ENCODE measurements around the gene PSMB2. TPM values are rescaled to one million over a fixed set of nuclear protein-coding genes. Genes with fewer than 3 reads are reported as not detected.

PSMB2 gene
- total RNA-seq, 1 experiment from 2014 or later = 86.0 TPM

GRCh38 chr1:35563166-35563565 is 78.2 kb downstream of the PSMB2 start:
- H3K27me3 Mint-ChIP-seq (ENCODE audit: low read depth) = peaks cover 3% of the 10 kb centered on the region
- H4K20me1 ChIP-seq (ENCODE audit: control insufficient read depth, insufficient read depth, insufficient read length) = no peaks in the 10 kb centered on the region

More at GRCh38 chr1:35563166-35563565, 78.2 kb downstream of the PSMB2 start:
- no peak overlapping the region for H4K8ac ChIP-seq (replicated peaks; ENCODE audit: insufficient read length, low read depth, low read length)
- no peak overlapping the region for H2AFZ ChIP-seq (ENCODE audit: low read length)
- H3K4me2 ChIP-seq (ENCODE audit: insufficient read depth, insufficient read length, low read length) = no peak overlapping the region
- no CpG with 5 or more reads among the region's 12 CpGs for WGBS (ENCODE audit: extremely low coverage, insufficient read length, low lambda C conversion rate)
- no peak overlapping the region for H4K5ac ChIP-seq (ENCODE audit: insufficient read length, low read depth, low read length)
- H2BK120ac ChIP-seq (ENCODE audit: low read depth, low read length, poor library complexity, severe bottlenecking) = no peak overlapping the region
- Mint-ChIP-seq H3K9me3 (peaks cover 0 to under 1% of the 10 kb centered on the region in 2 experiments; a peak in 1 of 5 replicates), H3K27ac (no peak overlapping the region), H3K4me3 (no peak overlapping the region), H3K4me1 (peaks cover 17 to 23% of the 10 kb centered on the region in 2 experiments), H3K36me3 (ENCODE audit: insufficient read depth in 1 of 3, low read depth in 3 of 3) (peaks cover 27 to 66% (median 53%) of the 10 kb centered on the region in 3 experiments)
- H3K79me2 ChIP-seq (ENCODE audit: insufficient read depth, low read length) = no peaks in the 10 kb centered on the region
- H2BK15ac ChIP-seq (ENCODE audit: low read depth, low read length) = no peak overlapping the region
- peaks cover 7% of the 10 kb centered on the region for H3K23me2 ChIP-seq (ENCODE audit: insufficient read length, low read depth, low read length, poor library complexity, severe bottlenecking)
- peaks cover 2% of the 10 kb centered on the region; the same call in 1 of the 2 replicates for H3K27me3 ChIP-seq (ENCODE audit: insufficient read depth, low read length)
- H3K56ac ChIP-seq (ENCODE audit: insufficient read length, low read depth, low read length) = no peak overlapping the region
- no peak overlapping the region for H2AK5ac ChIP-seq (ENCODE audit: insufficient read length, low read length)
- TF ChIP-seq CTCF (conservative IDR thresholded peaks at IDR 0.05) = no peak
- no peak overlapping the region for H3K14ac ChIP-seq (ENCODE audit: insufficient read depth, low read length)
- no peak overlapping the region for H2BK20ac ChIP-seq (ENCODE audit: low read depth, low read length, poor library complexity, severe bottlenecking)
- no peak overlapping the region for H3K4ac ChIP-seq (ENCODE audit: low read depth, low read length)
- no peak overlapping the region for H2BK12ac ChIP-seq (ENCODE audit: insufficient read length, low read depth, low read length)
- H3K9me3 ChIP-seq (ENCODE audit: control insufficient read depth, low read depth, low read length) = no peaks in the 10 kb centered on the region
- H3K79me1 ChIP-seq (ENCODE audit: insufficient read depth, low read depth, low read length, poor library complexity, severe bottlenecking) = no peaks in the 10 kb centered on the region
- H3K23ac ChIP-seq (ENCODE audit: insufficient read length, low read depth, low read length) = no peak overlapping the region
- no peak overlapping the region for H3K27ac ChIP-seq (ENCODE audit: insufficient read length, low read depth, low read length)
- H4K91ac ChIP-seq (ENCODE audit: insufficient read length, low read depth, low read length) = no peak overlapping the region
- no peaks in the 10 kb centered on the region for H3K4me1 ChIP-seq (ENCODE audit: insufficient read depth, low read length)
- DNase-seq = no peak
- no peak overlapping the region for H3T11ph ChIP-seq (ENCODE audit: low read length)
- no peak overlapping the region for H3K18ac ChIP-seq (ENCODE audit: insufficient read length, low read depth, low read length)
- no peak overlapping the region for H3K9ac ChIP-seq (ENCODE audit: extremely low read depth, insufficient read length, low read length)
- H2BK5ac ChIP-seq (ENCODE audit: insufficient read length, low read length) = no peak overlapping the region

Measured in H9 (cell line).